Activated CD4-positive, alpha-beta T cell treated with anti-CD3 and anti-CD28 coated beads, Interleukin-2, Interleukin-4, amounts not matched to agents 100 ng/mL and 50 ng/mL, durations not matched to agents 16 hours and 8 hours (primary cell): ENCODE results near the gene NCAM1.

Experiments used
- DNase-seq: peaks from one replicate; pipeline ENCODE4 v3.0.0-alpha.2; 2020; ENCODE audit warnings: low spot score

Gene NCAM1

GRCh38 chr11:113168354-113169342, 207.4 kb downstream of the NCAM1 start:
- DNase-seq = no peak

DNA sequence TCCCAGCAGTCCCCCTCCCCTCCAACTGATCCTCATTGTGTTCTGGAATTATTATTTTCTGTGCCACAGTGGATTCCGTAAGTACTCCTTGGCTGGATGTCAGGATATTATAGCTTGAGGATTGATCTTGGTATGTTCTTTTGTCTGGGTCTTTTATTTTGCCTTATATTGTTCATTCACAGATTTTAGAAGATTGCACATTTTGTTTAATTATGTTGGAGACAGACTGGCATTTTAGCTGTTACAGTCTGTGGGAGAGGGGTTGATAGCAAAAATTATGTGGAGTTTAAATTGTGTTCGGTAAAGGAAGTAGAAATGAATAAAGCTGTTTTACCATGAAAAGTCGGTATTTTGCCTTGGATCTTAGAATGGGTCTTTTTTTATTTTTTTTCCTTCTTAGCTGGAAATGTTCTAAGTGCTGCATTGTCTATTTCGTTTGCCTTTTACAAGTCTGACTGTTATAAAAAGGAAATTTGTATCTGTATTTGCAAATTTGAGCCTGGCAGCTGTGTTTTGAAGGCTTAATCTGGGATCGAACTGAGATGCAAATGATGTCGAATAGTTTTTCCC, 211.2 kb downstream of the NCAM1 start:
- DNase-seq = no peak

DNA sequence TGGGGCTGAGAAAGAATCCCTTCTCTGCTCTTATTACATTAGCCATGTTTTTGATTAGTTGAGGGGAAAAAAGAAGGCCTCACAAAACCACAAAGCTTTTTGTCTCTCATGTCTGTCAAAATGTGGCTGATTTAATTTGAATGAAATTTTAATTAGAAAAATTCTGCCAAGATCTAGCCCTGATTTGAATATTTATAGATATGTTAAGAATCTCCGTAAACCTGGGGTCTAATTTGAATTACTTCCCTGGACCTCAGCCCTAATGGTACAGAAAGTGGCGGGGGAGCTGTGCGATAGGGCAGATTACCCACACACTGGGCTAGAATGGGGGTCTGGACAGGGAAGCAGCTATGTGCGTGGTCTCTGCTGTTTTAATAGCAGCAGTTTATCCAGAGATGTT, 211.9 kb downstream of the NCAM1 start:
- DNase-seq = no peak

GRCh38 chr11:113174882-113175281, 213.7 kb downstream of the NCAM1 start:
- no peak for DNase-seq

- no peak for DNase-seq
Measured at GRCh38 chr11:113176599-113177360, 215.6 kb downstream of the NCAM1 start.

- no peak for DNase-seq
Measured at GRCh38 chr11:113177671-113178070, 216.5 kb downstream of the NCAM1 start.

GRCh38 chr11:113178381-113179070, 217.3 kb downstream of the NCAM1 start:
- DNase-seq = no peak

DNA sequence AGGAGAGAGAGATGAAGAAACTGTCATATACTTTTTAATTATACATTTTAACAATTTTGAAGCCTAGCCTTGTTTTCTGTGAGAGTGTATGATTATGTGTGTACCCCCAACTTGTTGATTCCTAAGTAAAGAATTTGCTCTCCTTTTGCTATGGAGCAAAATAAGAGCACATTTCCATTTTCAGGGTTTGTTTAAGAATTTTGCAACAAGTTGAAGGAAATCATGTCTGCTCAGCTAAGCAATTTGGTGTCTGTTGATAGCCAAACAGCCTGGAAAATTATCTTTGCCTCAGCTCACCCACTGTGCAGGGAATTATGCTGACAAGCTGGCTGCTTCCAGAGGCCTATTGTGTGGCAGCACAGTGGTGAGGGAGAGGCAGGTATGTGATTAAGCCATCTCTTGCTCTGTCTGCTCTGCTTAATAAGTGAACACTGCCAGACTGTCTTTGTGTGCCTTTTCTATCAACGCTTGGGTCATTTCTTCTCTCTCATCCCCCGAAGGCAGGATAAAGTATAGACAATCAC, 218.0 kb downstream of the NCAM1 start:
- DNase-seq = no peak

DNA sequence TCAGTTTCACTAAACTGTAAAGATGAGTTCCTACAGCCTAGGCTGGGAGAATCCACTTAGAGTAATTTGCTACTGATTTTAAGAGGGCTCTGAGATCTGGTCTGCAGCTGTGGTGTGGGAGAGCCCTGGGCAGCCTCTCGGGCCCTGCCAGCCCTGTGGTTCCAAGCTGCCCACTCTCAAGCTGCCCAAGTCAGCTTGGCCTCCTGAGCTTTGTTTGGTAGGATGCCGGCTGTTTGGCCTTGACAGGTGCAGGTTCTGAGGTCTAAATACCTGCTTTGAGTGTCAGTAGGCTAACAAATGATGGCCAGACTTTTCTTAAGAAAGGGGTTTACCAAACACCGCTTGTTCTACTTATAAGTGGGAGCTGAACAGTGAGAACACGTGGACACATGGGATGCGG, 219.9 kb downstream of the NCAM1 start:
- no peak for DNase-seq

DNA sequence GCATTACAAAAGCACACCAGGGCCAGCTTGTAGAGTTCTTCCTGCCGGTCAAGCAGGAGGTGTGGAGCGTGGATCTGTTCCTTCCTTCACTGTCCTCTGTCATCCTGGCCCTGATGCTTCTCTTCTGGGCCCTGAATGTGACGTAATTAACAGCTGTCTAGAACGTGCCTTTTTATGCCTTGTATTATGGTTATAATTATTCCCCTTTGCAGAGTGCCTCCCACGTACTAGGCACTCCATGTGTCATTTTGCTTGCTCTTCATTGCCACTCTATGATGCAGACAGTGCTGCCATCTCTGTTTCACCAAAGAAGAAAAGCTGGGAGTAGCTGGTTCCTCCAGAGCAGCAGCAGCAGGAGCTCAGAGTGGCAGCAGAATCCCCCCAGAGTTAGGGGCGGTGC, 221.1 kb downstream of the NCAM1 start:
- no peak for DNase-seq

DNA sequence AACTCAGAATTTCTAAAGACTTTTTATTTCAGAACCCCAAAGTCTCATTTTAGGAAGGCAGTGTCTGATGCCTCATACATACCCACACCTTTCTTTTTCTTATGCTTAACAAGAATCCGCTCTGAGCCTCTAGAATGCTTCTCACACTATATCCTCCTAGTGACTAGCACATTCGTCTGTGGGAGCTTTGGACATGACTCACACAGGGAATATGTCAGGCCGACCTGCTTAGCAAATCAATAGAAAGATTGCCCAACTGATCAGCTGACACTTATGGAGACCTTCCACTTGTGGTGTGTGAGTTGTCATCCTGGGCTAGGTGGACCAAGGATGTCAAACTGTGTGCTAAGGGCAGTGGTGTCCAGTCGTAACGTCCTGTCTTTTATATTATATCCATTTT, 223.3 kb downstream of the NCAM1 start:
- DNase-seq = no peak

GRCh38 chr11:113188371-113188834, 227.2 kb downstream of the NCAM1 start:
- DNase-seq = no peak

- DNase-seq = peak; percentile 4
Measured at GRCh38 chr11:113189909-113190667, 228.9 kb downstream of the NCAM1 start.

DNA sequence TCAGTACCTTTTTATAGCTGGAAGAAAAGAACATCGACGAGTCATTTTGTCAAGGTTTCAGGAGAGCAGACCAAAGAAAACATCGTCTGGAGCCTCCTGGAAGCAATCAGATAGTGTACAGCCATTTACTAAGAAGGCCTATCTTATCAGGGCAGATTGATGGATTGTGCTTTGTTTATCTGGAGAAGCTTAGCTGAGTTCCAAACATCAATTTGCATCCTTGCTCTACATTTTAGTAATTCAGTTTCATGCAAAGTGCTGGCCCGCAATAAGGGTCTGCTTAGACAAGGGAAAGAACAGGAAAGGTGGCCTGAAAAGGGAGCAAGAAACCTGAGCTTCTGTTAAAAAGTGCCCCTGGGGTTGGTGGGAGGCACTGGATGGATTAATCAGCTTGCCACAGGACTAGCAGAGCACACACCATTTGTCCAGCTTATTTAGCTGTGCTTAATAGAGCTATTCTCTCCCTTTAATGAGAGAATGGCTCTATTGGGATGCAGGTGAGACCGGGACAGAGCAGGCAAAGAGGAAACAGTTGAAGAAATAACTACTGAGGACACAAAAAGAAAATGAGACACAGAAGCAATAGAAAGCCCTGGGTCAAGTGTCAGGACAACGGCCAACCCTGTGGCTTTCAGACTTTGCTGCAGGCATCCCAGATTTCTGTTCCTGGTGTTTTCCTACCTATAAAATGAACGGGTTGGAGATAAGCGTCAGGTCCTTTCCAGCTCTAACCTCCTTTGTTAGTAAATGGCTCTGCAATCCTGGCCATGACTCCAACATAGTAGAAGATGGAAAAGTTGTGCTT, 231.1 kb downstream of the NCAM1 start:
- DNase-seq = no peak

GRCh38 chr11:113193016-113193415, 231.8 kb downstream of the NCAM1 start:
- no peak for DNase-seq

DNA sequence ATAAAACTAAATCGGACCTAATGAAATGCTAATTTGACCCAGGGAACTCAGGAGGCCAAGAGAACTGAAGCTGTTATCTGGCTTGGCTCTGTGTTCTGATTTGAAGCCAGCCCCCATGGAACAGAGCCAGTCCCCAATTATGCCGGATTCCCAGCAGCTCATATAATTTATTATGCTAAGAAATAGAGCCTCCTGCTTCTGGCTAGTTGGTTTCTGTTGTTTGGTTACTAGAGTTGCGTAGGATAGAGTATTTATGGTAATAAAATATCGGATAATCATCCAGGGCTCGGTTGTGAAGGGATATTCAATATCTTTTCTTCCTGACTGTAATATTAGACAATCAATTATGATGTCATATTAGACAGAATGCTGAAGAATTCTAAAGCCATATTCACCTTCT, 232.7 kb downstream of the NCAM1 start:
- DNase-seq = no peak

GRCh38 chr11:113195728-113196127, 234.5 kb downstream of the NCAM1 start:
- DNase-seq = no peak

GRCh38 chr11:113197446-113197845, 236.2 kb downstream of the NCAM1 start:
- DNase-seq = no peak

- DNase-seq = no peak
Measured at GRCh38 chr11:113198972-113199661, 237.9 kb downstream of the NCAM1 start.

DNA sequence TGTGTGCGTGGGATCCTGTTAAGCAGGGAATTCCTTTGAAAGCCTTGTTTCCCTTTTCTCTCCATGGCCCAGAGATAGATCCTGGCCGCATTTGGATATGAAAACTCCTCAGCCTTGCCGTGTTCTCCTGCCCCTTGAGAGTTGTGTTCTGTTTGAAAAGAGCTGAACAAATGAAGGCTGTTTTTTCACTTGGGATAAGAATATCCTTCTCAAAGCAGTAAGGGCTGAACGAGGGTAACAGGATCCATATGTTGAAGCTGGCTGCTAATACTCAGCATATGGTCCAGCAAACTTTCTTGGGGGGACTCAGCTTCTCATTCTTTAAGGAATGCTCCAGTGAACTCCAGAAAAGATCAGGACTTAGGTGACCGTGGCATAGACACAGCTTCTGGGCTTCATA, 238.6 kb downstream of the NCAM1 start:
- DNase-seq = no peak
